ENCODE results near the gene DIS3L2.

The DIS3L2 gene

GRCh38 chr2:232365621-232366321 lies 404.3 kb downstream of the DIS3L2 start:
- TF ChIP-seq TAF1 (IDR thresholded peaks at IDR 0.05; ENCODE audit: borderline replicate concordance, insufficient read depth, low read length), result no peak

- no peak for TF ChIP-seq SIN3A (IDR thresholded peaks at IDR 0.05; ENCODE audit: borderline replicate concordance, insufficient read depth, low read length)
- TF ChIP-seq, protein P1, sequence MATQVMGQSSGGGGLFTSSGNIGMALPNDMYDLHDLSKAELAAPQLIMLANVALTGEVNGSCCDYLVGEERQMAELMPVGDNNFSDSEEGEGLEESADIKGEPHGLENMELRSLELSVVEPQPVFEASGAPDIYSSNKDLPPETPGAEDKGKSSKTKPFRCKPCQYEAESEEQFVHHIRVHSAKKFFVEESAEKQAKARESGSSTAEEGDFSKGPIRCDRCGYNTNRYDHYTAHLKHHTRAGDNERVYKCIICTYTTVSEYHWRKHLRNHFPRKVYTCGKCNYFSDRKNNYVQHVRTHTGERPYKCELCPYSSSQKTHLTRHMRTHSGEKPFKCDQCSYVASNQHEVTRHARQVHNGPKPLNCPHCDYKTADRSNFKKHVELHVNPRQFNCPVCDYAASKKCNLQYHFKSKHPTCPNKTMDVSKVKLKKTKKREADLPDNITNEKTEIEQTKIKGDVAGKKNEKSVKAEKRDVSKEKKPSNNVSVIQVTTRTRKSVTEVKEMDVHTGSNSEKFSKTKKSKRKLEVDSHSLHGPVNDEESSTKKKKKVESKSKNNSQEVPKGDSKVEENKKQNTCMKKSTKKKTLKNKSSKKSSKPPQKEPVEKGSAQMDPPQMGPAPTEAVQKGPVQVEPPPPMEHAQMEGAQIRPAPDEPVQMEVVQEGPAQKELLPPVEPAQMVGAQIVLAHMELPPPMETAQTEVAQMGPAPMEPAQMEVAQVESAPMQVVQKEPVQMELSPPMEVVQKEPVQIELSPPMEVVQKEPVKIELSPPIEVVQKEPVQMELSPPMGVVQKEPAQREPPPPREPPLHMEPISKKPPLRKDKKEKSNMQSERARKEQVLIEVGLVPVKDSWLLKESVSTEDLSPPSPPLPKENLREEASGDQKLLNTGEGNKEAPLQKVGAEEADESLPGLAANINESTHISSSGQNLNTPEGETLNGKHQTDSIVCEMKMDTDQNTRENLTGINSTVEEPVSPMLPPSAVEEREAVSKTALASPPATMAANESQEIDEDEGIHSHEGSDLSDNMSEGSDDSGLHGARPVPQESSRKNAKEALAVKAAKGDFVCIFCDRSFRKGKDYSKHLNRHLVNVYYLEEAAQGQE (IDR thresholded peaks at IDR 0.05; ENCODE audit: insufficient read depth in 1 of 2, low read depth in 2 of 2, low read length in 2 of 2), result no peak
- no peak for TF ChIP-seq POLR2AphosphoS5 (IDR thresholded peaks at IDR 0.05; ENCODE audit: low read depth, low read length)
- no peak for TF ChIP-seq TAF1 (IDR thresholded peaks at IDR 0.05; ENCODE audit: borderline replicate concordance, insufficient read depth, low read length)
- no peak for TF ChIP-seq FOXP2 (optimal IDR thresholded peaks at IDR 0.05; ENCODE audit: borderline replicate concordance, extremely low read depth, extremely low read length, insufficient read depth)
These were observed 405.5 kb downstream of the DIS3L2 start for GRCh38 chr2:232367016-232367415.

- TF ChIP-seq, protein P1 (IDR thresholded peaks at IDR 0.05; ENCODE audit: insufficient read depth in 1 of 2, low read depth in 2 of 2, low read length in 2 of 2), result no peak
- TF ChIP-seq POLR2AphosphoS5 (IDR thresholded peaks at IDR 0.05; ENCODE audit: low read depth, low read length), result no peak
- no peak for TF ChIP-seq SIN3A (IDR thresholded peaks at IDR 0.05; ENCODE audit: borderline replicate concordance, insufficient read depth, low read length)
- no peak for TF ChIP-seq FOXP2 (optimal IDR thresholded peaks at IDR 0.05; ENCODE audit: borderline replicate concordance, extremely low read depth, extremely low read length, insufficient read depth)
- no peak for TF ChIP-seq TAF1 (IDR thresholded peaks at IDR 0.05; ENCODE audit: borderline replicate concordance, insufficient read depth, low read length)
These were observed 406.2 kb downstream of the DIS3L2 start for GRCh38 chr2:232367591-232368233.

GRCh38 chr2:232368311-232368731 lies 406.8 kb downstream of the DIS3L2 start:
- TF ChIP-seq, protein P1 (IDR thresholded peaks at IDR 0.05; ENCODE audit: insufficient read depth in 1 of 2, low read depth in 2 of 2, low read length in 2 of 2), result no peak
- TF ChIP-seq FOXP2 (optimal IDR thresholded peaks at IDR 0.05; ENCODE audit: borderline replicate concordance, extremely low read depth, extremely low read length, insufficient read depth), result no peak
- no peak for TF ChIP-seq SIN3A (IDR thresholded peaks at IDR 0.05; ENCODE audit: borderline replicate concordance, insufficient read depth, low read length)
- no peak for TF ChIP-seq POLR2AphosphoS5 (IDR thresholded peaks at IDR 0.05; ENCODE audit: low read depth, low read length)
- no peak for TF ChIP-seq TAF1 (IDR thresholded peaks at IDR 0.05; ENCODE audit: borderline replicate concordance, insufficient read depth, low read length)

DNA sequence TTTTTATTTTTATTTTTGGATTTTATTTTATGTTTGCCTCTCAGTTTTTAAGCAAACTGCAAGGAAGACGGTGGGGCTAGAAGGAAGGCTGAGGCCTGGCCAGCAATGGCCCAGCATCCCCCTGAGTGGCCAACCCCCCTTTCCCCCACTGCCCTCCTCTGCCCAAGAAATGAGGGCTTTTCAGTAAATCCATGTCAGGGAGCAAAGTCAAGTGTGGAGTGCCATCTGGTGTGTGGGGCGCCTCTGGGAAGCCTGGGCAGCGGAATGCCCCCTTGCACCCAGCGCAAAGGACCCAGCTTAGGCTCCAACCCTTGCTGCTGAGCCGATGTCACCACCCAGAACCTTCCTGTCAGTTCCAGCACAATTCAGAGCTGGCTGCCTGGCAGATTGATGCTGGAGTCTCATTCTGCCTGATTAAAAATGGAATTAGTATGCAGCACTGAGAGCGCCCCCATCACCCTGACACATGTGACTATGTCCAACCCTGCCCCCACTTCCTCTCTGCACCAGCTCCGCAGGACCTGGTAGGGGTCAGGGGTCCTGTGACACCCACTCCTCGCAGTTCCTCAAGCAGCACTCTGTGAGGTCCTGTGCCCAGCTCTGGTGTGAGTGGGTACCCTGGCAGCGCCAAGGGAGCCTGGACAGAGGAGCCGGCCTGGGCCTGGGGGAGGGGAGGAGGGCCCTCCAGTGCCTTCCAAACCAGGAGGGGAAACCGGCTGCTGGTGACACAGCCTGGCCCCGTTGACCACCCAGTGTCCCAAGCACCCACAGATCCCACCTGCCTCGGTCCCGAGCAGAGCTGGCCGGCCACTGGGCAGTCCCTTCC lies 407.8 kb downstream of the DIS3L2 start:
- no peak for TF ChIP-seq TAF1 (IDR thresholded peaks at IDR 0.05; ENCODE audit: borderline replicate concordance, insufficient read depth, low read length)
- no peak for TF ChIP-seq FOXP2 (optimal IDR thresholded peaks at IDR 0.05; ENCODE audit: borderline replicate concordance, extremely low read depth, extremely low read length, insufficient read depth)
- no peak for TF ChIP-seq POLR2AphosphoS5 (IDR thresholded peaks at IDR 0.05; ENCODE audit: low read depth, low read length)
- TF ChIP-seq, protein P1 (IDR thresholded peaks at IDR 0.05; ENCODE audit: insufficient read depth in 1 of 2, low read depth in 2 of 2, low read length in 2 of 2), result no peak
- no peak for TF ChIP-seq SIN3A (IDR thresholded peaks at IDR 0.05; ENCODE audit: borderline replicate concordance, insufficient read depth, low read length)

All from PFSK-1 (cell line).